Kidney (tissue), 14 donors: Measurements from ENCODE around the gene JDP2. TPM values are rescaled to one million over a fixed set of nuclear protein-coding genes. Genes with fewer than 3 reads are reported as not detected.

Experiments
- DNase-seq, 5 donors: peaks; one replicate each; pipeline ENCODE4 v3.0.0-alpha.2; 2013 to 2020
- FAIRE-seq: peaks from 2 replicates; lab custom pipeline; 2012; peaks lifted over from hg19 to GRCh38; lab: Jason Lieb, UNC
- H3K27ac ChIP-seq, 2 donors: one replicate each; pipeline ENCODE4 v1.7.0; 2013; ENCODE audit warnings: low read depth in 2 of 2, low read length in 2 of 2, inconsistent platforms in 1 of 2
- H3K27me3 ChIP-seq: one replicate; pipeline ENCODE4 v1.7.1; 2013; ENCODE audit warnings: low read length, inconsistent platforms; ENCODE audit not compliant: control insufficient read depth, insufficient read depth
- H3K36me3 ChIP-seq, 3 donors: one replicate each; pipeline versions ENCODE4 v1.7.0 to v1.7.1; 2013; ENCODE audit warnings: low read length in 3 of 3, control low read depth in 1 of 3, inconsistent platforms in 1 of 3; ENCODE audit not compliant: insufficient read depth in 3 of 3, control insufficient read depth in 2 of 3
- H3K4me1 ChIP-seq, 3 donors: one replicate each; pipeline versions ENCODE4 v1.7.0 to v1.7.1; 2013; ENCODE audit warnings: low read length in 3 of 3, inconsistent platforms in 1 of 3, low read depth in 1 of 3; ENCODE audit not compliant: control insufficient read depth in 2 of 3, insufficient read depth in 2 of 3
- H3K4me3 ChIP-seq, 3 donors: one replicate each; pipeline versions ENCODE4 v1.7.0 to v1.8.1; 2013; ENCODE audit warnings: low read length in 3 of 3, control low read depth in 1 of 3, inconsistent platforms in 1 of 3
- H3K9ac ChIP-seq, 3 donors: one replicate each; pipeline versions ENCODE4 v1.7.0 to v1.7.1; 2013; ENCODE audit warnings: low read length in 3 of 3, control low read depth in 1 of 3, inconsistent platforms in 1 of 3
- H3K9me3 ChIP-seq, 3 donors: one replicate each; pipeline versions ENCODE4 v1.7.0 to v1.7.1; 2013; ENCODE audit warnings: low read length in 3 of 3, control low read depth in 1 of 3, inconsistent platforms in 1 of 3; ENCODE audit not compliant: control insufficient read depth in 2 of 3, insufficient read depth in 1 of 3
- intact Hi-C: fragments of 100-400 bp; cut with DNase I; formaldehyde crosslinking; loops from one replicate; pipeline ENCODE4 v1.11.1; 2022
- polyA plus RNA-seq: library from polyadenylated mRNA; stranded (reverse); fragments of 350-450 nt; fragmentation: Illumina TruSeq; extraction: RNeasy Lipid Tissue Mini Kit (QIAGEN cat#74804); gene quantifications from one replicate; pipeline ENCODE4 v1.2.3, GENCODE V29; 2014; ENCODE audit warnings: low read depth, low replicate concordance; ENCODE audit not compliant: insufficient read depth
- total RNA-seq: library from RNA; stranded (reverse); fragmentation: NEBNext Ultra II Directional; extraction: Animal tissue kit (Norgen Biotek cat#: 25700); gene quantifications from one replicate; pipeline ENCODE4 v1.2.1, GENCODE V29; 2021
- TF ChIP-seq, protein P1 (sequence below): IDR thresholded peaks from 3 replicates; pipeline ENCODE4 v1.5.1; 2012; ENCODE audit warnings: mild to moderate bottlenecking, moderate library complexity, borderline replicate concordance; ENCODE audit not compliant: insufficient read depth; ENCODE audit errors: extremely low read depth
- donor health status: control.
- donor health status: control.
- donor health status: control.
- donor health status: control.
- donor health status: control.
- donor health status: DM: yes; HTN: yes; CAD: no.
- donor health status: Normal renal cell carcinoma (clear cell type).

Gene JDP2
- total and polyA plus RNA-seq, 2 donors from 2014 or later = 20.1 to 33.4 TPM

DNA sequence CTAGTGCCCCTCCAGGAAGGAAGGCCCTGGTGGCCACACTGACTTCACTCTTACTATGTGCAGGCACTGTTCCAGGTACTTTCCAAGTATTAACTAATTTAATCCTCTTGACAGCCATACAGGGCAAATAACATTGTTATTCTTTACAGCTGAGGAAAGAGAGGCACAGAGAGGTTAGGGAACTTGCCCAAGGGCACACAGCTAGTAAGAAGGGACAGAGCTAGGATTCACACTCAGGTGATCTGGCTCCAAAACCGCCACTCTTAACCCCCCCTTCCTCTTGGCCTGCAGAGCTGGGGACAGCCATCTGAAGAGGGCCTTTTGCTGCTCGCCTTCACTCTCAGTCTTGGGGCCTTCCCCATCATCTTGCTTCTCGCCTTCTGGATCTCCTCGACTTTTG is 4.0 kb downstream of the JDP2 start:
- Histone ChIP-seq H3K36me3 (peaks cover 0 to 43% (median 7%) of the 10 kb centered on the region in 3 donors), H3K4me1 (peaks cover 6 to 38% (median 23%) of the 10 kb centered on the region in 3 donors), H3K27ac (no peak overlapping the region), H3K27me3 (no peaks in the 10 kb centered on the region), H3K9ac (no peak overlapping the region), H3K9me3 (no peaks in the 10 kb centered on the region), H3K4me3 (no peak overlapping the region)
- FAIRE-seq (no peak), DNase-seq (no peak)
- TF ChIP-seq, protein P1, sequence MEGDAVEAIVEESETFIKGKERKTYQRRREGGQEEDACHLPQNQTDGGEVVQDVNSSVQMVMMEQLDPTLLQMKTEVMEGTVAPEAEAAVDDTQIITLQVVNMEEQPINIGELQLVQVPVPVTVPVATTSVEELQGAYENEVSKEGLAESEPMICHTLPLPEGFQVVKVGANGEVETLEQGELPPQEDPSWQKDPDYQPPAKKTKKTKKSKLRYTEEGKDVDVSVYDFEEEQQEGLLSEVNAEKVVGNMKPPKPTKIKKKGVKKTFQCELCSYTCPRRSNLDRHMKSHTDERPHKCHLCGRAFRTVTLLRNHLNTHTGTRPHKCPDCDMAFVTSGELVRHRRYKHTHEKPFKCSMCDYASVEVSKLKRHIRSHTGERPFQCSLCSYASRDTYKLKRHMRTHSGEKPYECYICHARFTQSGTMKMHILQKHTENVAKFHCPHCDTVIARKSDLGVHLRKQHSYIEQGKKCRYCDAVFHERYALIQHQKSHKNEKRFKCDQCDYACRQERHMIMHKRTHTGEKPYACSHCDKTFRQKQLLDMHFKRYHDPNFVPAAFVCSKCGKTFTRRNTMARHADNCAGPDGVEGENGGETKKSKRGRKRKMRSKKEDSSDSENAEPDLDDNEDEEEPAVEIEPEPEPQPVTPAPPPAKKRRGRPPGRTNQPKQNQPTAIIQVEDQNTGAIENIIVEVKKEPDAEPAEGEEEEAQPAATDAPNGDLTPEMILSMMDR = no peak
- intact Hi-C loops = no loop called here

DNA sequence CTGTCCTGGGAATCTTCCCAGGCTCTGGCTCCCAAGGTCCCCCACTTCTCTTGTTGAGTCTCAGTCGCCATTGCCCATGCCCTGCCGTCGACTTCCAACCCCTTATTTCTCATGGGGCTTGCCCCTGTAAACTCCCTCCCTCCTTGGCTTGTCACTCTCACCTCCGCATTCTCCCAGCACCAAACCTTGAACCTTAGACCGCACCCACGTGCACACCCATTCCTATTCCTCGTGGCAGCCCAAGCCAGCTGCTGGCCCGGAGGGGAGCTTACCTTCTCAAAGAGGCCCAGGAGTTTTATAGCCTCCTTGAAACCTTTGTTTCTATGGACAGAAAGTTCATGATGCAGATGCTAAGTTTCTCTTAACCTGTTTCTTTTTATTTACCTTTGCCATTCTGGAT is 4.6 kb downstream of the JDP2 start:
- TF ChIP-seq, protein P1 = no peak

DNA sequence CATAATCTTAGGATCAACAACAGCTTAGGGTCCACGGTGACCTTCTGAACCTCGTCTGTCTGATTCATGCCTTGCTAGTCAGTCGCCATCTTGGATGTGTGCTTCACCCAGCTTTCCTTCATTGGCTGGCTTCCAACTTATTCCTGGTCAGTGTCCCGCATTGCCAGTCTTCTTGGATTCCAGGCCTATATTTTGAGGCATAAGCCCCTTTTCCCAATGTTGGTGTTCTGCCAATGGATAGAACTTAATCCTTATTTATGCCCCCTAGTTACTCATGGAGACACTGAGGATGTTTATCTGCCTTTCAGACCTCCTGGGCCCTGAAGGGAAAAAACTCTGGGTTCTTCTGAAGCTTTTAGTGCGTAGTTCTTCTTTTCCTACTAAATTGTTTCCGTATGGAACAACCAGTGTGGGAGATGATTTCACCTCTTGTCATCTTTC is 5.8 kb downstream of the JDP2 start:
- H3K27me3 ChIP-seq = no peaks in the 10 kb centered on the region
- FAIRE-seq = no peak
- no peak overlapping the region for H3K27ac ChIP-seq
- DNase-seq = no peak
- H3K4me3 ChIP-seq = no peak overlapping the region
- H3K4me1 ChIP-seq = peaks cover 6 to 42% (median 33%) of the 10 kb centered on the region in 3 donors
- no peak overlapping the region for H3K9ac ChIP-seq
- no peaks in the 10 kb centered on the region for H3K9me3 ChIP-seq
- intact Hi-C loops = no loop called here
- peaks cover 0 to 52% (median 10%) of the 10 kb centered on the region in 3 donors for H3K36me3 ChIP-seq
- TF ChIP-seq, protein P1 = no peak

More for the DNA sequence above, 4.6 kb downstream of the JDP2 start:
- Histone ChIP-seq H3K4me1 (peaks cover 6 to 38% (median 27%) of the 10 kb centered on the region in 3 donors), H3K27ac (no peak overlapping the region), H3K4me3 (no peak overlapping the region), H3K27me3 (no peaks in the 10 kb centered on the region), H3K9me3 (no peaks in the 10 kb centered on the region), H3K36me3 (peaks cover 0 to 43% (median 7%) of the 10 kb centered on the region in 3 donors), H3K9ac (no peak overlapping the region)
- intact Hi-C loops = no loop called here
- DNase-seq (no peak), FAIRE-seq (no peak)
